Measurements from ENCODE around the gene MAIP1. TPM values are rescaled to one million over a fixed set of nuclear protein-coding genes. Genes with fewer than 3 reads are reported as not detected.

MAIP1 gene
- total RNA-seq, 3 donors from 2014 or later: 18.1 to 26.6 (median 22.9) TPM

- no peak for TF ChIP-seq CTCF (IDR thresholded peaks at IDR 0.05)
- no peak for ATAC-seq
- intact Hi-C loops (cut with DNase I, micrococcal nuclease): no loop called here
- no peak for DNase-seq
- Histone ChIP-seq H3K9me3 (no peaks in the 10 kb centered on the region), H3K4me1 (ENCODE audit: low read depth) (peaks cover 7% of the 10 kb centered on the region), H3K4me3 (no peak overlapping the region), H3K36me3 (ENCODE audit: low read depth) (no peaks in the 10 kb centered on the region)
Measured at GRCh38 chr2:199951023-199951422, 4.4 kb upstream of the MAIP1 start.

- no peaks in the 10 kb centered on the region for H3K36me3 ChIP-seq (ENCODE audit: low read depth)
- H3K4me3 ChIP-seq: peak overlapping the region; percentile 78
- TF ChIP-seq CTCF (IDR thresholded peaks at IDR 0.05): no peak
- intact Hi-C loops (cut with DNase I, micrococcal nuclease): no loop called here
- no peaks in the 10 kb centered on the region for H3K9me3 ChIP-seq
- ATAC-seq: peak; percentile 67
- peaks cover 20% of the 10 kb centered on the region for H3K4me1 ChIP-seq (ENCODE audit: low read depth)
- no peak for DNase-seq
Measured at GRCh38 chr2:199955007-199955338, 409 bp upstream of the MAIP1 start.

- Histone ChIP-seq H3K36me3 (ENCODE audit: low read depth) (no peaks in the 10 kb centered on the region), H3K4me1 (ENCODE audit: low read depth) (peaks cover 20% of the 10 kb centered on the region), H3K4me3 (peak overlapping the region; percentile 78), H3K9me3 (no peaks in the 10 kb centered on the region)
- DNase-seq (no peak), ATAC-seq (peak; percentile 1)
- no peak for TF ChIP-seq CTCF (IDR thresholded peaks at IDR 0.05)
- intact Hi-C loops (cut with DNase I, micrococcal nuclease): no loop called here
Measured at GRCh38 chr2:199956062-199956380, 639 bp downstream of the MAIP1 start.

- DNase-seq: no peak
- Histone ChIP-seq H3K4me1 (ENCODE audit: low read depth) (peaks cover 20% of the 10 kb centered on the region), H3K4me3 (no peak overlapping the region), H3K36me3 (ENCODE audit: low read depth) (no peaks in the 10 kb centered on the region), H3K9me3 (no peaks in the 10 kb centered on the region)
- no peak for TF ChIP-seq CTCF (IDR thresholded peaks at IDR 0.05)
- no peak for ATAC-seq
- intact Hi-C loops (cut with DNase I, micrococcal nuclease): no loop called here
Measured at GRCh38 chr2:199958014-199958413, 2.6 kb downstream of the MAIP1 start.

- no peak for TF ChIP-seq CTCF (IDR thresholded peaks at IDR 0.05)
- no peaks in the 10 kb centered on the region for H3K36me3 ChIP-seq (ENCODE audit: low read depth)
Measured at GRCh38 chr2:199962203-199962602, 6.8 kb downstream of the MAIP1 start.

GRCh38 chr2:199966405-199966804 lies 11.0 kb downstream of the MAIP1 start:
- intact Hi-C loops (cut with DNase I, micrococcal nuclease): no loop called here
- DNase-seq: no peak
- TF ChIP-seq CTCF (IDR thresholded peaks at IDR 0.05): no peak
- no peaks in the 10 kb centered on the region for H3K9me3 ChIP-seq
- no peak for ATAC-seq
- no peaks in the 10 kb centered on the region for H3K36me3 ChIP-seq (ENCODE audit: low read depth)
- H3K4me3 ChIP-seq: no peak overlapping the region
- no peaks in the 10 kb centered on the region for H3K4me1 ChIP-seq (ENCODE audit: low read depth)

More at GRCh38 chr2:199962203-199962602, 6.8 kb downstream of the MAIP1 start:
- peaks cover 4% of the 10 kb centered on the region for H3K4me1 ChIP-seq (ENCODE audit: low read depth)
- intact Hi-C loops (cut with DNase I, micrococcal nuclease): no loop called here
- DNase-seq (no peak), ATAC-seq (no peak)
- no peaks in the 10 kb centered on the region for H3K9me3 ChIP-seq
- no peak overlapping the region for H3K4me3 ChIP-seq

Data from mucosa of descending colon (tissue), 3 donors.